GM18873 (cell line): Measurements from ENCODE around the gene ACSL5.
"Not testable (repeated sequence)": the region's sequence is repeated elsewhere in the genome, so short reads cannot be mapped to it uniquely, and the experiment has no call there.

Experiments used
- ATAC-seq: cut with Tn5 transposase; IDR thresholded peaks from one replicate; pipeline ENCODE4 v1.9.1; 2021; ENCODE audit warnings: mild to moderate bottlenecking, moderate library complexity, moderate number of reproducible peaks; ENCODE audit not compliant: unreplicated experiment, low FRiP score

Gene ACSL5

DNA sequence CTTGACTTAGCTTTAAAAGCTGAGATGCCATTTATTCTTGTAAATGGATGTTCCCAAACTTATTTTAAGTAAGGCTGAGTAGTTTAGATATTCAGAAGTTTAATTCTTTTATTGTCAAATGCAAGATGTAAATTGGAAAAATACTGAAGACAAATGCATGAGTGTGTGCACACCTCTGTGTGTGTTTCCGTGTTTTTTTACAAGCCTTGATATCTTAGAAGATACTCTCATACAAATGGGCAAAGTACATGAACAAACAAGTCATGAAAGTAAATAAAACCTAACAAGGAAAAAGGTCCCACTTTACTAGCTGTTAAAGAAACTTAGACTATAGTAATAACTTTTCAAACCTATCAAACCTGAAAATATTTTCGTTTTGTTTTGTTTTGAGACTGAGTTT is 29.0 kb downstream of the ACSL5 start:
- no peak for ATAC-seq

DNA sequence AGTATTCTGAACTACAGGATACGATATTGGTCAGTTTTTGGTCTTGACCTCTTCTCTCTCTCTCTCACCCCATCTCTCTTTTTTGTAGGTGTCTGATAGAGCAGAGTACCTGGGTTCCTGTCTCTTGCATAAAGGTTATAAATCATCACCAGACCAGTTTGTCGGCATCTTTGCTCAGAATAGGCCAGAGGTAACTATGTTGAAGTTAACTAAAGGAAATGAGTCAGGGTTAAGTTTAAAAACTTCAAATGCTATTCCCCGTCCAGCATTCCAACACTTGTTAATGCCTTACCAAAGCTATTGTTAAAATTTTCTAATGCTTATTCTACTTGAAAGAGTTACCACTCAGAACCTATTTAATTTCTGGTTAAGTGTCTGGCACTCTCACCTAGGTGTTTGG is 30.7 kb downstream of the ACSL5 start:
- ATAC-seq: no peak

- ATAC-seq: not testable (repeated sequence)
Measured at GRCh38 chr10:112406806-112407205, 32.9 kb downstream of the ACSL5 start.

DNA sequence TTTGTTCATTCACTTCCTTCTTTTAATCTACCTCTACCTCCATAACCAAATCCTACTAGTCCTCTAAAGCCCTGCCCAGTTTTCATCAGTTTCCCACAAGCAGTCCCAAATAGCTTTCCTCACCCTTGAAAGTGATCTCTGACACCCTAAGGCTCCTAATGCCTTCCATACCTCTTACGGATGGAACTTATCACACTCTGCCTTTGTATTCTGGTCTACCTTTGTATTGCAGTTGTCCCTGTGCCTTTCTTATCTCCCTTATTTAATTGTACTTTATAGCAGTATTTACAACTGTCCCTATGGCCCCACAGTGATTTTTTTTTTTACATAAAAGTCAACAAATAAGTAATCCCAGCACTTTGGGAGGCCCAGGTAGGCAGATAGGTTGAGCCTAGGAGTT is 33.8 kb downstream of the ACSL5 start:
- no peak for ATAC-seq

DNA sequence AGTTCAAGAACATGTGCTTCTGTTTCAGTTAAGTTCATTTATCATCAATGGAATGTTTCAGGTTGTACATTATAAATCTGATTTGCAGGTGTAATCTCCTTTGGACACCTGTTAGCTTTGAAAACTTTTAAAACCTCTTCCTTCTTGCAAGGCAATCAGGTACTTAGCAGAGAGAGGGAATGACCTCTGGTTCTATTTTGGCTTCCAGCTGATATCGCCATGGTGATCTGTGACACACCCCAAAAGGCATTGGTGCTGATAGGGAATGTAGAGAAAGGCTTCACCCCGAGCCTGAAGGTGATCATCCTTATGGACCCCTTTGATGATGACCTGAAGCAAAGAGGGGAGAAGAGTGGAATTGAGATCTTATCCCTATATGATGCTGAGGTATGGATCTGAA is 35.4 kb downstream of the ACSL5 start:
- ATAC-seq: no peak

- ATAC-seq: no peak
Measured at GRCh38 chr10:112409755-112410154, 35.8 kb downstream of the ACSL5 start.

GRCh38 chr10:112412696-112413095 is 38.8 kb downstream of the ACSL5 start:
- no peak for ATAC-seq

DNA sequence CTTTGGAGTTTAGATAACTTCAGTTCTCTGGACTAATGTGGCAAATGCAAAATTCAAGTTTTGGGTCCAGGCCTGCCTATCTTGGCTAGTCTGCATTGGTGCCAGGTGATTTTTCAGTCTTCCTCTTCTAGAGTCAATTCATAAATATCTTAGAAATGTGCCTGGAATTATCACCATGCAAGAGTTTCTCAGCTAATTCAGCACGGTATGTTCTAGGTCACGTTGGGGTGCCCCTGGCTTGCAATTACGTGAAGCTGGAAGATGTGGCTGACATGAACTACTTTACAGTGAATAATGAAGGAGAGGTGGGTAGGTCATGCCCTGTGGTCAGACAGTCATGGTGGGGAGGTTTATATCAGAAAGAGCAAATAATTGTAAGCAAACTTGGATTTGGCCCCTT is 47.8 kb downstream of the ACSL5 start:
- ATAC-seq: no peak

DNA sequence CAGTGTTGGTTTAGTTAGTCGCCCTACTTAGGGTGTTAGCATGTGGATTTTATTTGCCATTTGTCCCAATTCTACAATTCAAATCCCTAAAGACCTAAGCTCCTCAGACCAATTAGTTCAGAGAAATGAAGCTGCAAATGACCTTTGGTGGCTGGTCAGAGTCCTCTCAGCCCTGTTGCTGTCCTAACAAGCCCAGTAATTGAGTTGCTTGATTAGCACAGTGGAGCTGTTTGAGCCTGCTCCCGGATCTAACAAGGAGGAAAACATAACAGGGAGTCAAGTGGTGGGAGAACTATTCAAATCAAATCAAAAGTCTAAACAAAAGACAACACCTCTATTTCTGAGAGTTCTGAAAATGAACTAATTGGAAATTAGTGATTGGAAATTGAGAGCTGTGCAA is 50.7 kb downstream of the ACSL5 start:
- no peak for ATAC-seq

GRCh38 chr10:112426111-112426510 is 52.2 kb downstream of the ACSL5 start:
- ATAC-seq: no peak

DNA sequence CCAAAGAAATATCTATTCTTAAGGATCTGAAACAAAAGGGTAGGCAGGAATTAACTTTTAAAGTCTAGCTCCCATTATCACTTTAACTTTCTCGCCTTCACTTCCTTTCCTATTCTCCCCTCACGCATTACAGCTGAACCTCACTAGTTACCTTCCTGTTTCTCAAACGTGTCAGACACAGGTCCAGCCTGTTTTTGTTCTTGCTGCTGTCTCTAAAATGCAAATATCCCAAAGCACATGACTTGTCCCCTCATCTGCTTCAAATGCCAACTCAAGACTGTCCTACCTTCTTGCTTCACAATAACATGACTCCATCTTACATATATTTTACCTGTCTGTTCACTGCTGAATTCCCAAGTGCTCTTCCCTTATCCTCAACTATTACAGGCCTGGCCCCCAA is 55.2 kb downstream of the ACSL5 start:
- ATAC-seq: no peak

DNA sequence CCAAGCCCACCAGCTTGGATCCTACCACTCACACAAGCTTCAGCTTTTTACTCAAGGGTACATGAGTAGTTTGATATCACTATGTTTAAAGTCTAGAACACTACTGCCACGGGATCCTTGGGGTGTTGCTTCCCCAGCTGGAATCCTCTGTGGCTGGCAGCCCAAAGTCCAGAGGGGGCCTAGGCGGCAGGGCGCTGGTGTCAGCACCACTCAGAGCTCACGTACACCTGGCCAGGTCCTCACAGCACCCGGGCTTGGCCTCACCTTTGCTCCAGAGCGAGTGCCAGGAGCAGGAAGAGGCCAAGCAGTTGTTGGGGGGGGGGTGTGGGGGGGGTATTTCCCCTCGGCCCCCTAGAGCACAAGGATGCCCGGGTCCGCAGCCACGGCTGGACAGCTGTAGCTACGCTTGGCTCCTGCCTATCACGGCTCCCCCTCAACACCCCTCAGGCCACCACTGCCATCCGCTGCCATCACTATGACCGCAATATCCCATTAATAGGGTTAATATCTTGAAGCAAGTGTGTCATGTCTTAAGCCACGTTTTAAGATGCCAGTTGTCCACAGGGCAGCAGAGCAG is 55.8 kb downstream of the ACSL5 start:
- no peak for ATAC-seq

DNA sequence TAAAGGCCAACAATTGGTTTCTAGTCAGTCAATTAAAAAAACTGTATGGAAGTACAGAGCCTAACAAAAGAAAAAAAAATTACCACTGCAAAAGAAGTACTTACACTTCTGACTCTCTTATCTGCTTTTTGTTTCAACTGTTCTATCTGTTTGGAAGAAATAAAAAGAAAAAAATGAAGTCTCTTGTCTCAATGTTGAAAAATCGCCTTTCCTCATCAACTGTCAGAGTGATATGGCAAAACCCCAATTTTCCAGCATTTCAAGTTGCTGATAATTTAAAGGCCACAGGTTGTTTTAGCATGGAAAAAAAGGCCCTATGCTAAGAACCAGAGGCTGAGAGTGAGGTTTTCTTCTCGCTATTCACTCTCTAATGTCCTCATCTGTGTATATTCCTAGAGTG is 59.2 kb downstream of the ACSL5 start:
- ATAC-seq: no peak

DNA sequence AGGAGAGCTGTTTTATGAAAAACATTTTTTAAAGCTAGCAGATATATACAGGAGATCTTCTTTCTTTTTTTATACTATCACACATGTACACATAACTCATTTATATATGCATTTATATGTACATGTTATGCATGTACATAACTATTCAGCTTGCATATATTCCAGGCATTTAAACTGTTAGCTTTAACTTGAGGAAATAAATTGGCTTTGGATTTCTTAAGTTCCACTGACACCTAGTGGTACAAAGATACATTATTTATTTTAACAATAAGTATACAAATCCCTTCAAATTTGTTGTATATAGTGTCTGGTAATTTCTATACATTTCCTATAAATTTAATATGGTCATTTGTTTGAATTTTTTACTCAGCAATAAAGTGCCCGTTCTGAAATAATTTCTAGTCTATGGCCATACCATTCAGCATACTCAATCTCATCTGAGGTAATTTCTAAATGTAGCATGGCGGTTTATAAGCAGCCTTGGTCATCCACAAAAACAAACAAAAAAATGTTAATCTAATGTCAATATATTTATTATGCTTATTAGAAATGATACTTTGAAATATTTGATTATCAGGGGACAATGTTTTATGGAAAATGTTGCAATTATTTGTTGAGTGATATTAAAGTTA is 61.2 kb downstream of the ACSL5 start:
- no peak for ATAC-seq

DNA sequence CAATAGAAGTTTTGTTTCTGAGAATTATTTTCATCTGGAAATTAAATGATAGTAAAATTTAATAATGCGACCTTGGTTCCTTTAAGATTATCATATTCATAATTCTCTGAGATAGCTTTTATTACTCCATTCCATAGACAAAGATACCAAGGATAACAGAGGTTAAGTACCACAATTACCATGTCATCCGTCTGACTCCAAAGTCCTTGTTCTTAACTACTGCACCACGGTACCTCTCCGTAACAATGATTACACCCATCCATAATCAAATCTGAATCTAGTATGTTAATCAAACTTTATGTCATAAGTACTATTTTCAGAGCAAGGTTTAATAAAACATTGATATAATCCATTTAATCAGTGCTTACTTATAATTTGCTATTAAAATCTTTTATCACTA is 64.4 kb downstream of the ACSL5 start:
- no peak for ATAC-seq

- ATAC-seq: no peak
Measured at GRCh38 chr10:112441520-112441919, 67.6 kb downstream of the ACSL5 start.

DNA sequence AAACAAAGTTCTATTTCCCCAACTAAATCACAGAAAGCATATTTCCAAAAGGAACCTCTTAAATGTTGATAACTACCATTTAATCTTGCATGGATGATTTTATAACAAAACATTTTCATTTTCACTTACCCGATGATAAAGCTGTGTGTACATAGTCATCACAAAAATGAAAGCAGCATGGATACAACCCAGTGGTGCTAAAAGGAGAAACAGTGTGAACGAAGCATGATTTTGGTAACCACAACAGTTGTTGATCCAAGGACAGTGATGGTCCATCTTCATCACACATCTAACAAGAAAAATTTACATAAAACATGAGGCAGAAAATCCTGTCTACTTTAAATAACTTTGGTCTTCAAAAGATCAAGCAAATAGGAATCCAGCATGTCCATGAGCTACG is 68.1 kb downstream of the ACSL5 start:
- no peak for ATAC-seq

GRCh38 chr10:112446055-112446854 is 72.3 kb downstream of the ACSL5 start:
- ATAC-seq: peak; percentile 35

DNA sequence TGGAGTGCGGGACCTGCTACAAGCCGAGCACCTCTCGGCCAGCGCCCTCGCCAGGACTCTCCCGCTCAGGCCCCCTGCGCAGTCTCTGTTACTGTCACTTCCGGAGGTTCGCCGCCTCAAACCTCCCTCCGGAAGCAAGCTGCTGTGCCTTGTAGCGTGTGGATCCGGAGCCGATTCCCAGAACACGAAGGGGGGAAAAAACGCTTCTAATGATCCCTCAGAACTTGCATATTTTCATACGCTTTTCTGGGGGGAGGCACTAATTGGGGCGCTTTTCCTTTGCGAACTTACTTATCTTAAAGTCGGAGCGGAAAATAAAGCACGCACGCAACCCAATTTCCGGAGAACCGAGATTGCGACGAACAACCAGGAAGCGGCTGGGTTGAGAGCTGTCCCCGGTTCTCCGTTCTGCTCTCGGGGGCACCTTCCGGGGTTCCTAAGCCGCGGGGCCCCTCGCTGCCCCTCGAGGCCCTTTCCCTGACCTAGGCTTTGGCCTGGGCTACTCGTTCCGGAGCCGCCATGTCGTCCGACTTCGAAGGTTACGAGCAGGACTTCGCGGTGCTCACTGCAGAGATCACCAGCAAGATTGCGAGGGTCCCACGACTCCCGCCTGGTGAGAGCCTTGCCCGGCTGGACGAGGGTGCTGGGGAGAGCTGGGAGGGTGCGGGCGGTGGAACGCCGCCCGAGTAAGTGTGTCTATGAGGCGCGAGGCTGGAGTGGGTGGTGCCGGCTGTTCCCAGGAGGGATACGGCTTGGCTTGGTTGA is 73.1 kb downstream of the ACSL5 start, which contains the start of the genes VTI1A and ZDHHC6:
TSS of gene VTI1A (plus strand) at position 361 of the 765 bp plus-strand sequence. CDS start at position 520, 159 bp downstream.
TSS of gene ZDHHC6 (minus strand) at position 60 of the 765 bp plus-strand sequence. CDS start 1,478 bp downstream, outside the sequence.
- ATAC-seq: peak; percentile 89

DNA sequence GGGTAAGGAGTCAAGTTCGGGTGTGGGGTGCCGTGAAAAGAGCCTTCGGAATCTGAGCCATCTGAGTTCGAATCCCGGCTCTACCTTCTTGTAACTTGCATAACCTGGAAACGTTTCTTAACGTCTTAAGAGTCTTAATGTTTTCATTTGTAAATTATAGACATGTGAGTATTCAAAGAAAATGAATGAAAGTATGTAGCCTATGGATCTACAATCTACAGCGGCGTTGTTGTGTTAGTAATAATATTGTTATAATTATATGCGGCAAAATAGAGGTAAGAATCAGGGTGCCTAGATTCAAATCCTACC is 73.7 kb downstream of the ACSL5 start:
- no peak for ATAC-seq

DNA sequence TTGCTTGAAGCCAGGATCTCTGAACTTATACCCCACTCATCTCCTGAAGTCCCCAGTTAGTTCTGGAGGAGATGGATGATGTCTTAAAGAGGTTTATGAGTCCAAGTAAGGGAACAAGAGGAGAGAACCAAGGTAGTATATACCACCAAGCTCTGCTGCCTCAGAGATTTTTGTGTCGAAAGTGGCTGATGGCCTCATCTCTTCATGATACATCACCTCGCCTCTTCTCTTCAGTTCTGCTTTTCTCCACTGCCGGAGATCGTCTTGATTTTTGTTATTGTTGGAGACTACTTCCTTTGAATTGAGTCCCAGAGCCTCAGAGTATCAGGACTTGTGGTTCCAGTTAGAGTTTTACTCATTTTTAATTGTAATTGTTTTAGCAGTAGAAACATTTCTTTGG is 75.0 kb downstream of the ACSL5 start:
- ATAC-seq: no peak
